HepG2 (cell line): ENCODE measurements around the gene ASB16.

Experiments used
- FOXJ3 ChIP-seq: sonication (generic); formaldehyde crosslinking; IDR thresholded peaks from 2 replicates; pipeline ENCODE4 v1.4.0; 2020; ENCODE audit warnings: missing genetic modification reagents, mild to moderate bottlenecking, borderline replicate concordance
- JUN ChIP-seq: sonication (generic); formaldehyde crosslinking; IDR thresholded peaks from 2 replicates; pipeline ENCODE4 v1.4.0; 2020; ENCODE audit warnings: mild to moderate bottlenecking, missing genetic modification reagents
- KDM1A ChIP-seq: IDR thresholded peaks from 2 replicates; pipeline ENCODE4 v1.6.1; 2016; ENCODE audit warnings: missing compliant biosample characterization
- MEF2D ChIP-seq: sonication (generic); formaldehyde crosslinking; IDR thresholded peaks from 2 replicates; pipeline ENCODE4 v1.5.1; 2020; ENCODE audit warnings: mild to moderate bottlenecking, missing genetic modification reagents
- POLR2AphosphoS5 ChIP-seq: IDR thresholded peaks from 2 replicates; pipeline ENCODE4 v1.6.1; 2012; ENCODE audit warnings: low read depth, low read length
- TRIM24 ChIP-seq: sonication (generic); formaldehyde crosslinking; IDR thresholded peaks from 2 replicates; pipeline ENCODE4 v1.8.0; 2022; ENCODE audit warnings: mild to moderate bottlenecking, missing genetic modification reagents
- ZBTB7A ChIP-seq: sonication (generic); formaldehyde crosslinking; IDR thresholded peaks from 2 replicates; pipeline ENCODE4 v1.8.0; 2022; ENCODE audit warnings: mild to moderate bottlenecking, missing genetic modification reagents
- ZNF354B ChIP-seq: sonication (generic); formaldehyde crosslinking; IDR thresholded peaks from 2 replicates; pipeline ENCODE4 v1.8.0; 2022; ENCODE audit warnings: mild to moderate bottlenecking, missing genetic modification reagents
- ZNF556 ChIP-seq: sonication (generic); formaldehyde crosslinking; IDR thresholded peaks from 2 replicates; pipeline ENCODE4 v1.4.0; 2020; ENCODE audit warnings: mild to moderate bottlenecking, missing genetic modification reagents, borderline replicate concordance
- ZNF761 ChIP-seq: sonication (generic); formaldehyde crosslinking; conservative IDR thresholded peaks from 2 replicates; pipeline ENCODE4 v1.4.0; 2020; ENCODE audit warnings: mild to moderate bottlenecking, missing genetic modification reagents
- TF ChIP-seq, protein P1 (sequence below): sonication (generic); formaldehyde crosslinking; conservative IDR thresholded peaks from 2 replicates; pipeline ENCODE4 v1.4.0; 2020; ENCODE audit warnings: missing genetic modification reagents
- TF ChIP-seq, protein P2 (sequence below): sonication (generic); formaldehyde crosslinking; IDR thresholded peaks from 2 replicates; pipeline ENCODE4 v1.4.0; 2020; ENCODE audit warnings: missing genetic modification reagents
- TF ChIP-seq, protein P3 (sequence below): sonication (generic); formaldehyde crosslinking; IDR thresholded peaks from 2 replicates; pipeline ENCODE4 v1.5.1; 2020; ENCODE audit warnings: missing genetic modification reagents, mild to moderate bottlenecking, borderline replicate concordance

DNA sequence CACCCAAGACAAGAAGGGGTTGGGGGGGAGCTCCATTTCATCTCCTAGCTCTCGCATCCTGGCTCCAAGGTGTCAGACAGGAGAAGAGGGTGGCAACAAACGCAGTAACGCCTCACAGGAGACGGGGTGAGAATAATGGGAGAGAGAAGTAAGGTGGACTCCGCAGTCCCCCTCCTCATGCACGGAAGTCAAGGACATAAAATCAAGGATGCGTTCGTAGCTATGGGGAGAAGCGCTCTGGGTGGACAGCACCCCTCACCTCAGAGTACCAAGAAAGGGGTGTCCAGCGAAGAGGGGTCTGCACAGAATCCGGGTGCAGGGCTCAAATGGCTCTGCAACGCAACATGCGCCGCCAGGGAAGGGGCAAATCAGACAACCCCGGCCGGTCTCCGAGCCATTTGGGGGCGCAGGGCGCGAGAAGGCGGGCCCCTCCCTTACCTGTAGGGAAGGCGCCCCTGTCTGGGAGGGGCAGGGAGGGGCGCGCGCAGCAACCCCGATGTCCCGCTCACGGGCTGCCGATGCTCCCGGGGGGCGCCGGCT, 47.6 kb upstream of the ASB16 start:
- TF ChIP-seq ZNF354B (CRISPR knock-in tag) (no peak), POLR2AphosphoS5 (no peak), ZBTB7A (CRISPR knock-in tag) (no peak), FOXJ3 (no peak), TRIM24 (CRISPR knock-in tag) (no peak), KDM1A (CRISPR knock-in tag) (no peak), MEF2D (no peak), JUN (CRISPR knock-in tag) (no peak), ZNF761 (CRISPR knock-in tag) (no peak), ZNF556 (CRISPR knock-in tag) (no peak)
- TF ChIP-seq, protein P1, sequence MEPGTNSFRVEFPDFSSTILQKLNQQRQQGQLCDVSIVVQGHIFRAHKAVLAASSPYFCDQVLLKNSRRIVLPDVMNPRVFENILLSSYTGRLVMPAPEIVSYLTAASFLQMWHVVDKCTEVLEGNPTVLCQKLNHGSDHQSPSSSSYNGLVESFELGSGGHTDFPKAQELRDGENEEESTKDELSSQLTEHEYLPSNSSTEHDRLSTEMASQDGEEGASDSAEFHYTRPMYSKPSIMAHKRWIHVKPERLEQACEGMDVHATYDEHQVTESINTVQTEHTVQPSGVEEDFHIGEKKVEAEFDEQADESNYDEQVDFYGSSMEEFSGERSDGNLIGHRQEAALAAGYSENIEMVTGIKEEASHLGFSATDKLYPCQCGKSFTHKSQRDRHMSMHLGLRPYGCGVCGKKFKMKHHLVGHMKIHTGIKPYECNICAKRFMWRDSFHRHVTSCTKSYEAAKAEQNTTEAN (CRISPR knock-in tag): no peak
- TF ChIP-seq, protein P2, sequence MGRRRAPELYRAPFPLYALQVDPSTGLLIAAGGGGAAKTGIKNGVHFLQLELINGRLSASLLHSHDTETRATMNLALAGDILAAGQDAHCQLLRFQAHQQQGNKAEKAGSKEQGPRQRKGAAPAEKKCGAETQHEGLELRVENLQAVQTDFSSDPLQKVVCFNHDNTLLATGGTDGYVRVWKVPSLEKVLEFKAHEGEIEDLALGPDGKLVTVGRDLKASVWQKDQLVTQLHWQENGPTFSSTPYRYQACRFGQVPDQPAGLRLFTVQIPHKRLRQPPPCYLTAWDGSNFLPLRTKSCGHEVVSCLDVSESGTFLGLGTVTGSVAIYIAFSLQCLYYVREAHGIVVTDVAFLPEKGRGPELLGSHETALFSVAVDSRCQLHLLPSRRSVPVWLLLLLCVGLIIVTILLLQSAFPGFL (CRISPR knock-in tag): no peak
- TF ChIP-seq, protein P3, sequence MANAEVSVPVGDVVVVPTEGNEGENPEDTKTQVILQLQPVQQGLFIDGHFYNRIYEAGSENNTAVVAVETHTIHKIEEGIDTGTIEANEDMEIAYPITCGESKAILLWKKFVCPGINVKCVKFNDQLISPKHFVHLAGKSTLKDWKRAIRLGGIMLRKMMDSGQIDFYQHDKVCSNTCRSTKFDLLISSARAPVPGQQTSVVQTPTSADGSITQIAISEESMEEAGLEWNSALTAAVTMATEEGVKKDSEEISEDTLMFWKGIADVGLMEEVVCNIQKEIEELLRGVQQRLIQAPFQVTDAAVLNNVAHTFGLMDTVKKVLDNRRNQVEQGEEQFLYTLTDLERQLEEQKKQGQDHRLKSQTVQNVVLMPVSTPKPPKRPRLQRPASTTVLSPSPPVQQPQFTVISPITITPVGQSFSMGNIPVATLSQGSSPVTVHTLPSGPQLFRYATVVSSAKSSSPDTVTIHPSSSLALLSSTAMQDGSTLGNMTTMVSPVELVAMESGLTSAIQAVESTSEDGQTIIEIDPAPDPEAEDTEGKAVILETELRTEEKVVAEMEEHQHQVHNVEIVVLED (CRISPR knock-in tag): no peak; the same call in 1 of the 2 replicates
